Activated naive CD8-positive, alpha-beta T cell treated with anti-CD3 and anti-CD28 coated beads, Interleukin-2, amount 50 U/mL, for 16 hours (primary cell): ENCODE measurements around the gene POLR2H.

Experiments
- DNase-seq: peaks from one replicate; pipeline ENCODE4 v3.0.0-alpha.2; 2020; ENCODE audit warnings: low read depth, low spot score

POLR2H gene

GRCh38 chr3:184387174-184387714 lies 25.7 kb downstream of the POLR2H start:
- DNase-seq: no peak

GRCh38 chr3:184388164-184388935 lies 26.8 kb downstream of the POLR2H start:
- no peak for DNase-seq

GRCh38 chr3:184388936-184389230 lies 27.4 kb downstream of the POLR2H start:
- no peak for DNase-seq

GRCh38 chr3:184389384-184389783 lies 27.9 kb downstream of the POLR2H start:
- DNase-seq: no peak

- no peak for DNase-seq
Observed at GRCh38 chr3:184389935-184390528, 28.5 kb downstream of the POLR2H start.

GRCh38 chr3:184391266-184391665 lies 29.8 kb downstream of the POLR2H start:
- DNase-seq: no peak

- no peak for DNase-seq
Observed at GRCh38 chr3:184395320-184395660, 33.8 kb downstream of the POLR2H start.

GRCh38 chr3:184399410-184399809 lies 37.9 kb downstream of the POLR2H start:
- DNase-seq: no peak

GRCh38 chr3:184405075-184406030 lies 43.8 kb downstream of the POLR2H start:
- no peak for DNase-seq

- no peak for DNase-seq
Observed at GRCh38 chr3:184409331-184409926, 47.9 kb downstream of the POLR2H start.

GRCh38 chr3:184409946-184410500 lies 48.5 kb downstream of the POLR2H start:
- DNase-seq: no peak

GRCh38 chr3:184414418-184415202 lies 53.1 kb downstream of the POLR2H start:
- DNase-seq: no peak

GRCh38 chr3:184415203-184415490 lies 53.6 kb downstream of the POLR2H start:
- DNase-seq: no peak

GRCh38 chr3:184417619-184418327 lies 56.3 kb downstream of the POLR2H start:
- peak; percentile 44 for DNase-seq
